Right lobe of liver (tissue), 6 donors: Measurements from ENCODE around the gene OR5K4. TPM values are rescaled to one million over a fixed set of nuclear protein-coding genes. Genes with fewer than 3 reads are reported as not detected.
A peak's percentile ranks its signal among the peaks of the same experiment; 100 is the strongest.

Experiments
- ATAC-seq, 4 donors: fragments of 200-7000 bp; cut with Tn5 transposase; one replicate each; pipeline ENCODE4 v1.9.1; 2020; ENCODE audit warnings: mild to moderate bottlenecking in 4 of 4, moderate library complexity in 4 of 4
- DNase-seq, 3 donors: peaks; one replicate each; pipeline ENCODE4 v3.0.0-alpha.2; 2020
- H3K27ac ChIP-seq, 3 donors: fragments of 200-600 bp; one replicate each; pipeline ENCODE4 v1.8.0; 2022
- H3K27me3 ChIP-seq, 2 donors: fragments of 200-600 bp; one replicate each; pipeline ENCODE4 v1.8.0; 2022
- H3K36me3 ChIP-seq, 4 donors: fragments of 200-600 bp; sonication (generic) in 1 of 4; one replicate each; pipeline versions ENCODE4 v1.5.1 to v1.8.0; 2017 to 2022; ENCODE audit warnings: control low read depth in 1 of 4
- H3K4me1 ChIP-seq, 4 donors: fragments of 200-600 bp; sonication (generic) in 1 of 4; one replicate each; pipeline versions ENCODE4 v1.5.1 to v1.8.0; 2017 to 2022; ENCODE audit warnings: control low read depth in 1 of 4
- H3K4me3 ChIP-seq, 3 donors: fragments of 200-600 bp; one replicate each; pipeline ENCODE4 v1.8.0; 2022
- H3K9me3 ChIP-seq, 4 donors: fragments of 200-600 bp; sonication (generic) in 1 of 4; one replicate each; pipeline versions ENCODE4 v1.5.1 to v1.8.0; 2017 to 2022; ENCODE audit warnings: control low read depth in 1 of 4
- POLR2A ChIP-seq: fragments of 450-650 bp; IDR thresholded peaks from one replicate; pipeline ENCODE4 v1.6.1; 2017; ENCODE audit warnings: antibody characterized with exemption, mild to moderate bottlenecking
- WGBS: methylation state at CpG from one replicate; pipeline ENCODE4 v1.1.6; 2018; ENCODE audit warnings: low coverage, low lambda C conversion rate; ENCODE audit not compliant: insufficient coverage; ENCODE audit errors: missing lambda C conversion rate; 5-methylcytosine and 5-hydroxymethylcytosine counted together
- intact Hi-C, 2 donors: fragments of 100-400 bp; cut with DNase I; formaldehyde crosslinking; loops; one replicate each; pipeline versions ENCODE4 v1.11.2 to v1.14.1; 2022
- total RNA-seq, 6 experiments: library from RNA; depleted of rRNA in 2 of 6; stranded (reverse); fragments of >200 nt in 2 of 6; fragmentation: NEBNext Ultra II Directional in 3 of 6; extraction: Animal tissue kit (Norgen Biotek cat#: 25700) in 3 of 6; gene quantifications; one replicate each; pipeline versions ENCODE4 v1.1.0 to v1.2.4, GENCODE V29; 2016 to 2023
- TF ChIP-seq, protein P1 (sequence below), 4 donors: fragments of 200-600 bp in 3 of 4; fragments of 450-650 bp in 1 of 4; IDR thresholded peaks; one replicate each; pipeline versions ENCODE4 v1.5.1 to v1.8.0; 2016 to 2022; ENCODE audit warnings: antibody characterized with exemption in 4 of 4, mild to moderate bottlenecking in 2 of 4
- donor health status: DM: no; HTN: yes; CAD: no.
- donor health status: DM: no; HTN: no; CAD: no.
- donor health status: DM: no; HTN: no; CAD: no.
- donor health status: DM: no; HTN: yes; CAD: no.
- donor health status: DM: no; HTN: yes; CAD: no.

Gene OR5K4
- total RNA-seq, 6 experiments from 2014 or later = not detected

DNA sequence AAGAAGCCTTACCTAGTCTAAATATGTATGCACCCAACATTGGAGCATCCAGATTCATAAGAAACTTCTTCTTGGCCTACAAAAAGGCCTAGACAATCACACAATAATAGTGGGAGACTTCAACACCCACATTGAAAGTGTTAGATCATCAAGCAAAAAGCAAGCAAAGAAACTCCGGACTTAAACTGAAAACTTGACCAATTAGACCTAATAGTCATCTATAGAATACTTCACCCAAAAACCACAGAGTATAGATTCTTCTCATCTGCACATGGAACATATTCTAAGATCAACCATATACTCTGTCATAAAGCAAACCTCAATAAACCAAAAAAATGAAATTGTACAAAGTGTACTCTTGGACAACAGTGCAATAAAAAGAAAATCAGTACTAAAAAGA lies 22.3 kb upstream of the OR5K4 start:
- Histone ChIP-seq H3K4me3 (no peak overlapping the region), H3K36me3 (no peaks in the 10 kb centered on the region), H3K27ac (no peak overlapping the region), H3K27me3 (no peaks in the 10 kb centered on the region), H3K4me1 (no peaks in the 10 kb centered on the region), H3K9me3 (no peaks in the 10 kb centered on the region)
- TF ChIP-seq, protein P1, sequence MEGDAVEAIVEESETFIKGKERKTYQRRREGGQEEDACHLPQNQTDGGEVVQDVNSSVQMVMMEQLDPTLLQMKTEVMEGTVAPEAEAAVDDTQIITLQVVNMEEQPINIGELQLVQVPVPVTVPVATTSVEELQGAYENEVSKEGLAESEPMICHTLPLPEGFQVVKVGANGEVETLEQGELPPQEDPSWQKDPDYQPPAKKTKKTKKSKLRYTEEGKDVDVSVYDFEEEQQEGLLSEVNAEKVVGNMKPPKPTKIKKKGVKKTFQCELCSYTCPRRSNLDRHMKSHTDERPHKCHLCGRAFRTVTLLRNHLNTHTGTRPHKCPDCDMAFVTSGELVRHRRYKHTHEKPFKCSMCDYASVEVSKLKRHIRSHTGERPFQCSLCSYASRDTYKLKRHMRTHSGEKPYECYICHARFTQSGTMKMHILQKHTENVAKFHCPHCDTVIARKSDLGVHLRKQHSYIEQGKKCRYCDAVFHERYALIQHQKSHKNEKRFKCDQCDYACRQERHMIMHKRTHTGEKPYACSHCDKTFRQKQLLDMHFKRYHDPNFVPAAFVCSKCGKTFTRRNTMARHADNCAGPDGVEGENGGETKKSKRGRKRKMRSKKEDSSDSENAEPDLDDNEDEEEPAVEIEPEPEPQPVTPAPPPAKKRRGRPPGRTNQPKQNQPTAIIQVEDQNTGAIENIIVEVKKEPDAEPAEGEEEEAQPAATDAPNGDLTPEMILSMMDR (IDR thresholded peaks at IDR 0.05) = no peak
- no peak for TF ChIP-seq POLR2A
- DNase-seq (no peak), ATAC-seq (no peak)
- intact Hi-C loops = no loop called here
- 60% methylated on average over 1 of the region's 1 CpG for WGBS

DNA sequence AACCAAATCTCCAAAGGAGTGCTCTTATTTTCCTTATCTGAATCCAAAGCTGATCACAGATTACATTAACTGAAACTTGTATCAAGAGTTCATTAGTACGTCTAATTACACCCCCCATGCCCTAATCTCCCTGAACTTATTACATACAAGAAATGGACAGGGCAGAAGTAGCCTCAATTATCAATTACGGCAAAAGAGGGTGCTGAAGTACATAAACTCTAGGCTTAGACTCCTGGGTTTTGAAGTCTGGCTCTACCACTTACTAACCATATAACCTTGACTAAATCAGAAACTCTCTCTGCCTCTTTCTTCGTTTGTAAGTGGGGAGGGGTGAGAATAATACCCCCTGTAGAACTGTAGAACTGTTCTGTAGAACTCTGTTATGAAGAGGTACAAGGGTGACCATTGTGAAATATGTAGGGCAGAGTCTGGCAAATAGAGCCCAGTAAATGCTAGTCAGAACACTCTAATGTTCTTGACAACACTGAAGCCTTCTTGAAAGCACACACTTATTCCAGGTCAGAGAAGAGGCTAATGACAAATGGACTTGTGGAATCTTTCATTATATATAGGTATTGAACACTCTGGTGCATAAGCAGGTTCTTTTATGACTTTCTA lies 19.6 kb upstream of the OR5K4 start:
- no peaks in the 10 kb centered on the region for H3K9me3 ChIP-seq
- no peak overlapping the region for H3K27ac ChIP-seq
- H3K36me3 ChIP-seq = no peaks in the 10 kb centered on the region
- intact Hi-C loops = no loop called here
- no peak for TF ChIP-seq POLR2A
- TF ChIP-seq, protein P1 (IDR thresholded peaks at IDR 0.05) = peak in 1 of 4 donors; percentile 10
- no peaks in the 10 kb centered on the region for H3K4me1 ChIP-seq
- no peaks in the 10 kb centered on the region for H3K27me3 ChIP-seq
- H3K4me3 ChIP-seq = no peak overlapping the region
- ATAC-seq = peak in 3 of 4 donors; percentile 37 to 69 (median 64)
- no peak for DNase-seq
- WGBS = 44% methylated on average over 3 of the region's 3 CpGs

DNA sequence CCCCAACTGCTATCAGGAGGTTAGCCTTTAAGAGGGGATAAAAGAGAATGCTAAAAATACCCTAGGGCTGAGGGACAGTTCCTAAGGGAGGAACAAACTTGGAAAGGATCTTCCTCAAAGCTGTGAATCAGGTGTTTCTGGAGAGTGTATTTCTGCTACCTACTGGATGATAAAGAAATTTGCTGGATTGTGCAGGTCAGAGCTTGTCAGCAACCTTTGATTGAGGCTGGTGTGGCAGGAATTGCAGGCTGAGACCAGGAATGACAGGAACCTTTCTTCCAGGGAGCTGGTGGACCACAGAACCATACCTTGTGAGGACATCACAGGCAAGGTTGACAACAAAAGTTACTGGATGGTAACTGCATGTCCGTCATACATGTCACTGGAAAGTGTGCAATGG lies 14.6 kb upstream of the OR5K4 start:
- H3K4me3 ChIP-seq = no peak overlapping the region
- intact Hi-C loops = no loop called here
- no peak for TF ChIP-seq POLR2A
- TF ChIP-seq, protein P1 (IDR thresholded peaks at IDR 0.05) = no peak
- no peaks in the 10 kb centered on the region for H3K27me3 ChIP-seq
- 80% methylated on average over 1 of the region's 1 CpG for WGBS
- H3K4me1 ChIP-seq = no peaks in the 10 kb centered on the region
- DNase-seq (no peak), ATAC-seq (no peak)
- H3K27ac ChIP-seq = no peak overlapping the region
- no peaks in the 10 kb centered on the region for H3K36me3 ChIP-seq
- H3K9me3 ChIP-seq = no peaks in the 10 kb centered on the region

DNA sequence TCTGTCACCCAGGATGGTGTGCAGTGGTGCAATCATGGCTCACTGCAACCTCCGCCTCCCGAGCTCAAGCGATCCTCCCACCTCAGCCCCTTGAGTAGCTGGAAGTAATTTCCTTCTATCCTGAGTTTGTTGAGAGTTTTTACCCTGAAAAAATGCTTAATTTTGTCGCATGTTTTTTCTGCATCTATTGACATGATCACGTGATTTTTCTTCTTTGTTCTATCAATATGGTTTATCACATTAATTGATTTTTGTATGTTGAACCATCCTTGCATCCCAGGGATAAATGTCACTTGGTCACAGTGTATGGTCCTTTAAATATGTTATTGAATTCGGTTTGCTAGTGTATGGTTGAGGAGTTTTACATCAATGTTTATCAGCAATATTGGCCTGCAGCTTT lies 11.9 kb upstream of the OR5K4 start:
- Histone ChIP-seq H3K27me3 (no peaks in the 10 kb centered on the region), H3K27ac (no peak overlapping the region), H3K4me3 (no peak overlapping the region), H3K4me1 (no peaks in the 10 kb centered on the region), H3K9me3 (no peaks in the 10 kb centered on the region), H3K36me3 (no peaks in the 10 kb centered on the region)
- TF ChIP-seq, protein P1 (IDR thresholded peaks at IDR 0.05) = no peak
- no peak for TF ChIP-seq POLR2A
- 67% methylated on average over 6 of the region's 6 CpGs for WGBS
- ATAC-seq (no peak), DNase-seq (no peak)
- intact Hi-C loops = no loop called here
